T-helper 1 cell treated with Interleukin-12 subunit alpha and Interleukin-12 subunit beta and Interleukin-4 antibody, amounts not matched to agents 30 ng/mL and 1 ng/mL, for 36 hours (primary cell): ENCODE measurements around the gene DDX3X. TPM values are rescaled to one million over a fixed set of nuclear protein-coding genes. Genes with fewer than 3 reads are reported as not detected.
"Not testable (repeated sequence)": the region's sequence is repeated elsewhere in the genome, so short reads cannot be mapped to it uniquely, and the experiment has no call there.

ENCODE experiments used
- intact Hi-C: fragments of 100-400 bp; cut with micrococcal nuclease; formaldehyde crosslinking; loops from one replicate; pipeline ENCODE4 v1.15.1; 2024
- total RNA-seq: library from RNA; stranded (reverse); gene quantifications from 2 replicates; pipeline ENCODE4 v1.2.3, GENCODE V29; 2022

DDX3X gene
- total RNA-seq, result 295 and 315 TPM in 2 replicates

DNA sequence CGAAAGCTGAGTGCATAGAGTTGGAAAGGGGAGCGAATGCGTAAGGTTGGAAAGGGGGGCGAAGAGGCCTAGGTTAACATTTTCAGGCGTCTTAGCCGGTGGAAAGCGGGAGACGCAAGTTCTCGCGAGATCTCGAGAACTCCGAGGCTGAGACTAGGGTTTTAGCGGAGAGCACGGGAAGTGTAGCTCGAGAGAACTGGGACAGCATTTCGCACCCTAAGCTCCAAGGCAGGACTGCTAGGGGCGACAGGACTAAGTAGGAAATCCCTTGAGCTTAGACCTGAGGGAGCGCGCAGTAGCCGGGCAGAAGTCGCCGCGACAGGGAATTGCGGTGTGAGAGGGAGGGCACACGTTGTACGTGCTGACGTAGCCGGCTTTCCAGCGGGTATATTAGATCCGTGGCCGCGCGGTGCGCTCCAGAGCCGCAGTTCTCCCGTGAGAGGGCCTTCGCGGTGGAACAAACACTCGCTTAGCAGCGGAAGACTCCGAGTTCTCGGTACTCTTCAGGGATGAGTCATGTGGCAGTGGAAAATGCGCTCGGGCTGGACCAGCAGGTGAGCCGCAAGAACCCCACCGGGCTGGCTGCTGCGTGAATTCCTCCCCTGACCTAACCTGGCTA lies at the start of gene DDX3X:
DDX3X (plus strand) TSS at position 419 of the 619 bp plus-strand sequence; CDS start at position 510, 91 bp downstream.
- intact Hi-C loops, result loop anchor here (1.0 to 10.0 kb wide), 14 partner anchors 42 to 1479 kb away; partner anchors contain the start of genes CASK, CXorf38 and MED14

GRCh38 chrX:41285928-41286327 lies 48.0 kb upstream of the DDX3X start:
- intact Hi-C loops, result not testable (repeated sequence)

DNA sequence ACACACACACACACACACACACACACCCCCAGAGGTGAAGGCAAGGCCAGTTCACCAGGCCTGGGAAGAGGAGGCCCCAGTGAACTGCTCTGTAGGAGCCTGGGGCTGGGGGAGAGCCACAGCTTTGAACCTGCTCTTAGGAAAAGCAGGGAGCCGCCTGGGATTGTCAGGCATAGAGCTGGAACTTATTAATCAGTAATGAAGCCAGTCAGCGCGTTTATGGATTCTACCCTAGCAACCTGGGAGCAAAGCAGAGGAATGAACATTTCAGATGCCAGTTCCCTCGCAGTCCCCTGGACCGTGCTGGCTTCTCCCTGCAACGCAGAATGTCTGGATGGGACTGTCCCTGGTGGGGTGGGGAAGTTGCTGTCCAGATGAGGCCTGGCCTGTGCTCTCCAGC lies 45.3 kb upstream of the DDX3X start:
- intact Hi-C loops, result no loop called here

GRCh38 chrX:41289095-41289494 lies 44.9 kb upstream of the DDX3X start:
- intact Hi-C loops, result no loop called here

- intact Hi-C loops, result loop anchor here (5.0 kb wide), 1 partner anchor 41 kb away; the partner anchor contains the start of gene DDX3X
Observed at GRCh38 chrX:41291309-41291708, 42.7 kb upstream of the DDX3X start.

DNA sequence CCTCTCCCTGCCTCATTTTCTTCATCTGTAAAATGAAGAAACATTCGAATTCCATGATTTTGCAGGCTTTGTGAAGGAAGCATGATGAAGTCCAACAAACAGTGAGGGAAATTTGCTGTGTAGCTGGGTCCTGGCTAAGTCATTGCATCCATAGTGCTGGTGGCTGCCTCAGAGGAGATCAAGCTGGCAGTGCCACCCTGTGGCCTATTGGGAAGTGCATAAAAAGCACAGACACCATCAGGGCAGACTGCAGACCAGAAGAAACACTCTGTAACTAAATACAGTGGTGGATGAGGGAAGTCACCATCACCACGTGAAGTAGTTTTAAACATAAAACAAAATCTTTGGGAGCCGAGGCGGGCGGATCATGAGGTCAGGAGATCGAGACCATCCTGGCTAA lies 40.7 kb upstream of the DDX3X start:
- intact Hi-C loops, result loop anchor here (5.0 kb wide), 1 partner anchor 39 kb away; the partner anchor contains the start of gene DDX3X

GRCh38 chrX:41300758-41301437 lies 33.1 kb upstream of the DDX3X start:
- intact Hi-C loops, result no loop called here

DNA sequence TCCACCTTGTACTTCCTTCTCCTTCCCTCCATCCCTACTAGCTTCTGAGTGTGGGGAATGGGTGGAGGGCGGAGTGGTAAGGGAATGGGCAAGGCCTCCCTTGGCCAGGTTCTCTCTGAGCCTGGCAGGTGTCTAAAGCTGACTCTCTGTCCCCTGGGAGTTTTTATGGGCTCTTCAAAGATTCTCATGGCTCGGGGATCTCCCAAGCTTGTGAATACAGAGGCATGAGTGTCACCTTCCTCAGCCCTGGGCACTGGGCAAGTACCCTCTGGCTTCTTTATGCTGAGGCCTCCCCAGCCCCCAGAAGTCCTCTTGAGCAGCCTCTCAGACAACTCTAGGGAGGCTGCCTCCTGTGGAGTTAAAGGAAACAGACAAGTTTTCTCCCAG lies 32.5 kb upstream of the DDX3X start:
- intact Hi-C loops, result no loop called here

- intact Hi-C loops, result no loop called here
Observed at GRCh38 chrX:41302370-41302769, 31.6 kb upstream of the DDX3X start.

DNA sequence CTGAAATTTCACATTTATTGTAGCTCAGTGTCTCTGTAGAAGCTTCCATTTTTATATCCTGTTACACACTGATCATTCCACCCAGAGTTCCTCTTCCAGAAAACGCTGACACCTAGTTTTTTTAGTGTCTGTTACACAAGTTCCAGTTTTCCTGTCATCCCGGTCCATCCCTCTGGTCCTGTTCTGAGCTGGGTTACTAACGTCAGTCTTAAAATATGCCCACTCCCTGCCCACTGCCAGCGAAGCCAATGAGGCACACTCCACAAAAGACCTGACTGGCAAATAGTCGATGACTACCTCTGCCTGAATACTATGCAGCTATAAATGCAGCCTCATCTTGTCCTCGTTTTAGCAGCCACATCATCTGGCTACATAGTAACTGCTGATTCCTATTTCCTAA lies 30.9 kb upstream of the DDX3X start:
- intact Hi-C loops, result no loop called here

GRCh38 chrX:41304178-41304577 lies 29.8 kb upstream of the DDX3X start:
- intact Hi-C loops, result no loop called here

DNA sequence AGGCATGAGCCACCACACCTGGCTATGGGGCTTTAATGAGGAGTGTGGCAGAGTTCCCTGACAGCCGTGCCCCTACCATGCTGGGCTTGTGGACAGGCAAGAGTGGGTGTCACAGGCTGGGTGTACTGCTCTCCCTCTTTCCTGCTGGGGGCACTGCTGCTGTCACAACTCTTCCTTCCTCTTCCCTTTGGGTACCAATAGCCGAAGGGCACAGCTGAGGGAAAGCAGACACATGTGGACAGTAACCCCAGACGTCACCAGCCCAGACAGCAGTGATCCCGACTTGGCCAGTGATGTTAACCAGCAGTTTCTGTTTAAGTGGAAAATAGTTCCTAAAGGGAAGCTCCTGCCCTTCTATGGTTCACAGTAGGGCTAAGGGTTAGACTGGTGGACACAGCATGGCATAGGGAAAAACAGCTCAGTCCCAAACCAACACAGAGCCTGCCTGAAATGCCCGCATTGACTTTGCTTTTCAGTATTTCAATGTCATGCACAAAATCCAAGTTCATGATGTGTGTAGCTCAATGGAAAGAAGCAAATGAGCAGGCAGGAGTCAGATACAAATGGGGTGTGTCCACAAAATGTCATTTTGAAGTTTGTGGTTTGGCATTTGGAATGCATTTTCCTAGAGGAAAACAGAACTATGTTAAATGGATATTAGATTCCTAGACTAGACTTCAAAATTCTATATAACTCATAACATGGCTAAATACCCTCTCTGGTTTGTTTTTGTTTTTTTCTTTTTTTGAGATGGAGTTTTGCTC lies 24.9 kb upstream of the DDX3X start:
- intact Hi-C loops, result no loop called here

DNA sequence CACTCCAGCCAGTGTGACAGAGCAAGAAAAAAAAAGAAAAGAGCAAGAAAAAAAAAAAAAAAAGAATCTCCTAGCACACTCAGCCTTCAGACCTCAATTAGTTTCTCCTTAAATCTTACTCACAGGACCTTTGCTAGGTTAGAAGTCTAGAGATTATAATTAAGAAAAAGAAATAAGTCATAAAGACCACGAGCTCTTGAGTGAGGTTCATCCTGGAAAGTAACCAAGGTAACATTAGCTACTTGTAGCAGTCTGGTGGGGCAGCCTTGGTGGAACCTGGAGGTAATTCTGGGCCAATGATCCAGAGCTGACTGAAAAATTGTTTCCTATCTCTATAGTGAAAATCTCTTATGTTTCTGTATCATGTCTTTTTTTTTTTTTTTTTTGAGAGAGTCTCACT lies 21.2 kb upstream of the DDX3X start:
- intact Hi-C loops, result no loop called here

GRCh38 chrX:41313419-41313818 lies 20.5 kb upstream of the DDX3X start:
- intact Hi-C loops, result no loop called here

GRCh38 chrX:41314204-41314603 lies 19.8 kb upstream of the DDX3X start:
- intact Hi-C loops, result no loop called here

DNA sequence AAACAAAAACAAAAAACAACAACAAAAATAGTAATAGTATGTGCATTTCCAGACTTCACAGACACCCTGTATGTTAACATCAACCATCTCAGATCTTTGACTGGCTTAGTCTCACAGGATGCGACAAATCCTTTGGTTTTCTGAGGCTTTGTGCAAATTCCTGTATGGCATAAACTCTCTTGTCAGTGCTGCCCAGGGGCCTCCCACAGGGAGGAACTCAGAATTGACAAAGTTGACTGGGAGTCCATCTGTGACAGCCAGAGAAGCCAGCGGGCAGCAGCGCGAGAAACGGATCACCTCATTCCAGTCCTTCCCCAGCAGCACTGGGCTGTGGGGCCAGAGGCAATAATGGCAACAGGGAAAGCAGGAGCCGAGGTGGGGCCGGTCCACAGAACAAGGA lies 19.1 kb upstream of the DDX3X start:
- intact Hi-C loops, result no loop called here

DNA sequence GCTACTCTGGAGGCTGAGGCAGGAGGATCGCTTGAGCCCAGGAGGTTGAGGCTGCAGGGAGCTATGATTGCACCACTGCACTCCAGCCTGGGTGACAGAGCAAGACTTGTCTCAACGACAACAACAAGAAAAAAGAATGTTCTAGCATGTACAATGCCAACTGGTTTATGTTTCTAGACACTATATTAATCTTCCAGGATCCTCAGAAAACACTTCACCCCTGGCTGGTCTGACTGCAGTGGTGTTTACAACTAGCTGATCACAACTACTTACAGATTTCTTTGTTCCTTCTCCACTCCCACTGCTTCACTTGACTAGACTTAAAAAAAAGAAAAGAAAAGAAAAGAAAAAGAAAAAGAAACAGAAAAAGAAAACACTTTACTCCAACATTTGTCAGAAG lies 17.7 kb upstream of the DDX3X start:
- intact Hi-C loops, result not testable (repeated sequence)

DNA sequence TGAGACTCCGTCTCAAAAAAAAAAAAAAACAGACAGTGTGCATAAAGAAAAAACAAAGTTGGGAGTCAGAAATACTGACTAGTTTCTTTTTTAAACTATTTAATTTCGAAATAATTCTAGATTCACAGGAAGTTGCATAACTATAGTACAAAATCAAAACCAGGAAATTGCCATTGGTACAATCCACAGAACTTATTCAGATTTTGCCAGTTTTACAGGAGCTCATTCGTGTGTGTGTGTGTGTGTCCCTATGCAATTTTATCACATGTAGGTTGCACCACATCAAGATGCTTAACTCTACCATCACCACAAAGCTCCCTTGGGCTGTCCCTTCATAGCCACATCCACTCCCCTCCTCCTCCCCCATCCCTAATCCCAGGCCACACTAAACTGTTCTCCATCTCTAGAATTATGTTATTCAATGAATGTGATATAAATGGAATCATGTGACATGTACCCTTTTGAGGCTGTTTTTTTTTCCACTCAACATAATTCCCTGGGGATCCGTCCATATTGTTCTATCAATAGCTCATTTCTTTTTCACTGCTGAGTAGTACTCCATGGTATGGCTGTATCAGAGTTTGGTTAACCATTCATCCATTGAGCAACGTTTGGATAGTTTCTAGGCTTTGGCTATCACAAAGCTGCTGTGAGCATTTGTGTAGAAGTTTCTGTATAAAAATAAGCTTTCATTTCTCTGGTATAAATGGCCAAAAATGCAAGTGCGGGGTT lies 16.3 kb upstream of the DDX3X start:
- intact Hi-C loops, result no loop called here

DNA sequence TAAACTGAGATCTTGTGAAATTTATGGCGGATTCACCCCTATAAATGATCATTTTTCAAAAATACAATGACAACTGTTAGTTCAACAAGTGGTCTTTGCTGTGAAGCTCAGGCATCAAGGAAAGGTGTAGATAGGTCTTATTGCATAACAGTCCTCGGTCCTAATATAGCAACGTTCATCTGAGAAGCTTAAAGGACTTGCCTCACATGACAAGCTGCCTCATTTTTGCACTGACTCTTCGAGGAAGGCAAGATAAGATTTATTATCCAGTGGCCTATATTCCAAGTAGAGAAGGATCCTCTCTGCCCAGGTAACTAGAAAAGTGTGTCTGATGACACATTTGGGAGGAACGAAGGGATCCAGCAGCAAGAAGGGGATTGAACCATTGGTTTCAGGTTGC lies 13.6 kb upstream of the DDX3X start:
- intact Hi-C loops, result no loop called here

- intact Hi-C loops, result no loop called here
Observed at GRCh38 chrX:41322821-41323603, 10.9 kb upstream of the DDX3X start.

GRCh38 chrX:41326431-41326830 lies 7.5 kb upstream of the DDX3X start:
- intact Hi-C loops, result no loop called here
